ENCODE data around the gene HOOK1.

HOOK1 gene

DNA sequence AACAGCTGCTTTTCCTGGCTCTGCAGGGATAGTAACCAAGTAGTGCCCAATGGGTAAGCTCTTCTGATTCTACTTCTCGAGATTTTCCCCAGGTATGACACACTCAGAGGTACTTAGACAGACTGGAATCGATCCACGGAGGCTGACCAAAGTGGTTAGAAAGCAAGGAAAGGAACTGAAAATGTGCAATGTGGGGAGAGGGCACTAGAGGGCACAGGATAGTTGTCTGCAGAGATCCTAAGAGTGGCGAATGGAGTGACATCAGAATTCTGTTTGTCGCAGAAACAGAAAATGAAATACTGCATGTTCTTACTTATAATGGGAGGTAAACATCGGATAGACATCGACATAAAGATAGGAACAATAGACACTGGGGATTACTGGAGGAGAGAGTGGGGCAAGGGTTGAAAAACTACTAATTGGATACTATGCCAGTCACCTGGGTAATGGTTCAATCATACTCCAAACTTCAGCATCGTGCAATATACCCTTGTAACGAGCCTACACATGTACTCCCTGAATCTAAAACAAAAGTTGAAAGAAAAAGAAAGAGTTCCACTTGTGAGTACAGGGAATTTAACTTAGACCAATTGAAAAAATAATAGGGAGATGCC lies 88.5 kb downstream of the HOOK1 start:
- TF ChIP-seq RAD21 (IDR thresholded peaks at IDR 0.05; ENCODE audit: low read depth) (peak; percentile 68), EGR1 (IDR thresholded peaks at IDR 0.05) (no peak)

DNA sequence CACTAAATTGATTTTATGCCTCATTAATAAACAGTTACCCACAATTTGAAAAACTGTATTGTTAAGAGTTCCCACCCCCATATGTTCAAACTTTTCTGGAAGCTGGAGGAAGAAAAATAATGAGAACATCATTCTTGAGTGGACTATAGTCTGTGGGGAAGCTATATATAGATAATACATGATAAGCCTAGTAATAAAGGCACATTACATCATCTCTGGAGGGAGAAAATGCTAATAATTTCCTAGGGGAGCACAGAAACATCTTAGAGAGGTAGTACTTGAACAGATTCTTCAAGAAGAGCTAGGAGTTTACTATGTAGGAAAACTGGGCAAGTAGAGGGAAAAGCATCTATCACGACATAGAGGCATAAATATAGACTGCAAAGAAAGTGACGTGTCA lies 92.2 kb downstream of the HOOK1 start:
- TF ChIP-seq EP300 (IDR thresholded peaks at IDR 0.05; ENCODE audit: borderline replicate concordance) (no peak), TCF12 (IDR thresholded peaks at IDR 0.05; ENCODE audit: low read depth) (no peak), FOXM1 (IDR thresholded peaks at IDR 0.05; ENCODE audit: borderline replicate concordance, low read depth) (no peak), RAD21 (IDR thresholded peaks at IDR 0.05; ENCODE audit: low read depth) (no peak), ZBTB7A (IDR thresholded peaks at IDR 0.05; ENCODE audit: low read depth) (no peak), NFIC (IDR thresholded peaks at IDR 0.05) (no peak), YY1 (IDR thresholded peaks at IDR 0.05; ENCODE audit: low read depth) (no peak)

DNA sequence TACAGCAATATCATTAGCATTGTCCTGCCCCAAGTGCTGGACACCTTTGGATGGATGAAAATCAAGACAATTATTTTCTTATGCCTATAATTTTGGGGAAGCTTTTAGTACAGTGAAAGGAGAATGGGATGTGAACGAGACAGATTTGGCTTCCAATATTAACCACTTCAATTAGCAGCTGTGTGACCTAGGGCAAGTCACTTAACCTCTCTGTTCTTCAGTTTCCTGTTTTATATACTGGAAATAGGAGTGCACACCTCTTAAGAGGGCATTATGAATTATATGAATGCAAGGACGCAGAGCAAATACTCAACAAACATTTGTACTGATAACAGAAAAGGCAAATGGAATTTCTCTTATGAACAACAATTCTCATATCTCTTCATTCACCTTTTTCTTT lies 93.3 kb downstream of the HOOK1 start:
- TF ChIP-seq, protein P1, sequence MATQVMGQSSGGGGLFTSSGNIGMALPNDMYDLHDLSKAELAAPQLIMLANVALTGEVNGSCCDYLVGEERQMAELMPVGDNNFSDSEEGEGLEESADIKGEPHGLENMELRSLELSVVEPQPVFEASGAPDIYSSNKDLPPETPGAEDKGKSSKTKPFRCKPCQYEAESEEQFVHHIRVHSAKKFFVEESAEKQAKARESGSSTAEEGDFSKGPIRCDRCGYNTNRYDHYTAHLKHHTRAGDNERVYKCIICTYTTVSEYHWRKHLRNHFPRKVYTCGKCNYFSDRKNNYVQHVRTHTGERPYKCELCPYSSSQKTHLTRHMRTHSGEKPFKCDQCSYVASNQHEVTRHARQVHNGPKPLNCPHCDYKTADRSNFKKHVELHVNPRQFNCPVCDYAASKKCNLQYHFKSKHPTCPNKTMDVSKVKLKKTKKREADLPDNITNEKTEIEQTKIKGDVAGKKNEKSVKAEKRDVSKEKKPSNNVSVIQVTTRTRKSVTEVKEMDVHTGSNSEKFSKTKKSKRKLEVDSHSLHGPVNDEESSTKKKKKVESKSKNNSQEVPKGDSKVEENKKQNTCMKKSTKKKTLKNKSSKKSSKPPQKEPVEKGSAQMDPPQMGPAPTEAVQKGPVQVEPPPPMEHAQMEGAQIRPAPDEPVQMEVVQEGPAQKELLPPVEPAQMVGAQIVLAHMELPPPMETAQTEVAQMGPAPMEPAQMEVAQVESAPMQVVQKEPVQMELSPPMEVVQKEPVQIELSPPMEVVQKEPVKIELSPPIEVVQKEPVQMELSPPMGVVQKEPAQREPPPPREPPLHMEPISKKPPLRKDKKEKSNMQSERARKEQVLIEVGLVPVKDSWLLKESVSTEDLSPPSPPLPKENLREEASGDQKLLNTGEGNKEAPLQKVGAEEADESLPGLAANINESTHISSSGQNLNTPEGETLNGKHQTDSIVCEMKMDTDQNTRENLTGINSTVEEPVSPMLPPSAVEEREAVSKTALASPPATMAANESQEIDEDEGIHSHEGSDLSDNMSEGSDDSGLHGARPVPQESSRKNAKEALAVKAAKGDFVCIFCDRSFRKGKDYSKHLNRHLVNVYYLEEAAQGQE (IDR thresholded peaks at IDR 0.05; ENCODE audit: low read depth) = no peak
- TF ChIP-seq EP300 (IDR thresholded peaks at IDR 0.05; ENCODE audit: borderline replicate concordance) (no peak), ZBTB7A (IDR thresholded peaks at IDR 0.05; ENCODE audit: low read depth) (no peak), CREB1 (IDR thresholded peaks at IDR 0.05; ENCODE audit: low read depth) (no peak), CEBPB (IDR thresholded peaks at IDR 0.05) (no peak)

DNA sequence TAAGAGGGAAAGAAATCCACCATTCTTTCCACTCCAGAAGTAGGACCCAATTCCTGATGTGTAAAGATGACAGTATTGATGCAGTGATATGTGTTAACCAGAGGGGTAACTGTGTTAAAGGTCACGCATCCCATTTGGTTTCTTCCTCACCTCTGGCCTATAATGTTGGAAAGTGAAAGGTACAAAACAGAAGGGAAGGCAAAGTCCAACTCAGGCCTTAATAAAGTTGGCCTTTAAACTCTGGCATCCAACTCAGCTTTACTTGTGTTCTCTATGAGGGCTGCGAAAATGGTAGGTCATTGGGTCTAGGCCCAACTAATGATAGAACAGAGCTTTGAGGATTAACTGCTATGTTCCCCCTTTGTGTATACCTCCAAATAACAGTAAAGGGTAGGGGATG lies 93.9 kb downstream of the HOOK1 start:
- TF ChIP-seq NFIC (IDR thresholded peaks at IDR 0.05) (no peak), YY1 (IDR thresholded peaks at IDR 0.05; ENCODE audit: low read depth) (no peak), EP300 (IDR thresholded peaks at IDR 0.05; ENCODE audit: borderline replicate concordance) (no peak), CREB1 (IDR thresholded peaks at IDR 0.05; ENCODE audit: low read depth) (no peak), TCF12 (IDR thresholded peaks at IDR 0.05; ENCODE audit: low read depth) (no peak), RAD21 (IDR thresholded peaks at IDR 0.05; ENCODE audit: low read depth) (no peak), TAF1 (IDR thresholded peaks at IDR 0.05; ENCODE audit: low read depth) (no peak)
- TF ChIP-seq, protein P1 (IDR thresholded peaks at IDR 0.05; ENCODE audit: low read depth) = no peak

DNA sequence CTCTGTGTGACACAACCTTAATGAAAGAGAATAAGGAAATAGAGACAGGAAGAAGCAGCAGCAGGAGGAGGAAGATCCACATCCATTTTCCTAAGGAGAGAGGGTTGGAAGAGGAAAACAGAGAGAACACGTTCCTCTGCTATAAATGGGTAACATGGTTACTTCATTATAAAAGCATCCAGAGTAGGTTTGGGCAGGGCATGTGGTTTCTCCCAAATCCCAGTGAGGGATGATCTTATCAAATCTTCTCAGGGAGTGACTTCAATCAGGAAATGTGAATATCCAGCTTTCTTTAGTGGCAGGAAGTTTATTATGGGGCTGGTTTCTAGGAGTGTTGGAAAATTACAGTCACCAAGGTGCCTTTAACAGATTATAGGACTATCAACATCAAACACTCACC lies 100.8 kb downstream of the HOOK1 start:
- no peak for TF ChIP-seq TEAD4 (IDR thresholded peaks at IDR 0.05)
- no peak for TF ChIP-seq TAF1 (IDR thresholded peaks at IDR 0.05; ENCODE audit: low read depth)
- TF ChIP-seq CEBPB (IDR thresholded peaks at IDR 0.05) = no peak
- TF ChIP-seq, protein P1 (IDR thresholded peaks at IDR 0.05; ENCODE audit: low read depth) = no peak
- TF ChIP-seq RAD21 (IDR thresholded peaks at IDR 0.05; ENCODE audit: low read depth) = no peak
- TF ChIP-seq EP300 (IDR thresholded peaks at IDR 0.05; ENCODE audit: borderline replicate concordance) = no peak
- TF ChIP-seq NFIC (IDR thresholded peaks at IDR 0.05) = no peak
- TF ChIP-seq, protein P2, sequence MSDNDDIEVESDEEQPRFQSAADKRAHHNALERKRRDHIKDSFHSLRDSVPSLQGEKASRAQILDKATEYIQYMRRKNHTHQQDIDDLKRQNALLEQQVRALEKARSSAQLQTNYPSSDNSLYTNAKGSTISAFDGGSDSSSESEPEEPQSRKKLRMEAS (IDR thresholded peaks at IDR 0.05) = no peak
- TF ChIP-seq FOXM1 (IDR thresholded peaks at IDR 0.05; ENCODE audit: borderline replicate concordance, low read depth) = no peak
- no peak for TF ChIP-seq EGR1 (IDR thresholded peaks at IDR 0.05)
- TF ChIP-seq ZBTB7A (IDR thresholded peaks at IDR 0.05; ENCODE audit: low read depth) = no peak
- TF ChIP-seq YY1 (IDR thresholded peaks at IDR 0.05; ENCODE audit: low read depth) = no peak
- TF ChIP-seq, protein P3, sequence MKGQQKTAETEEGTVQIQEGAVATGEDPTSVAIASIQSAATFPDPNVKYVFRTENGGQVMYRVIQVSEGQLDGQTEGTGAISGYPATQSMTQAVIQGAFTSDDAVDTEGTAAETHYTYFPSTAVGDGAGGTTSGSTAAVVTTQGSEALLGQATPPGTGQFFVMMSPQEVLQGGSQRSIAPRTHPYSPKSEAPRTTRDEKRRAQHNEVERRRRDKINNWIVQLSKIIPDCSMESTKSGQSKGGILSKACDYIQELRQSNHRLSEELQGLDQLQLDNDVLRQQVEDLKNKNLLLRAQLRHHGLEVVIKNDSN (IDR thresholded peaks at IDR 0.05) = no peak
- no peak for TF ChIP-seq CREB1 (IDR thresholded peaks at IDR 0.05; ENCODE audit: low read depth)
- TF ChIP-seq TCF12 (IDR thresholded peaks at IDR 0.05; ENCODE audit: low read depth) = no peak
